GM12875 (cell line): ENCODE results near the gene GPR150.

Experiments used
- H3K4me3 ChIP-seq: one replicate; pipeline ENCODE4 v1.5.1; 2011; ENCODE audit warnings: low read depth, low read length, control low read depth
- CTCF ChIP-seq: IDR thresholded peaks from 2 replicates; pipeline ENCODE4 v1.5.1; 2011; ENCODE audit warnings: low read depth, mild to moderate bottlenecking, control low read depth, inconsistent platforms, low read length, moderate library complexity, borderline replicate concordance; ENCODE audit not compliant: insufficient read depth

Gene GPR150

GRCh38 chr5:95649842-95650620, 30.1 kb downstream of the GPR150 start:
- TF ChIP-seq CTCF, result no peak
- H3K4me3 ChIP-seq, result no peak overlapping the region

GRCh38 chr5:95652849-95653248, 33.0 kb downstream of the GPR150 start:
- no peak for TF ChIP-seq CTCF
- H3K4me3 ChIP-seq, result no peak overlapping the region

GRCh38 chr5:95654196-95654595, 34.3 kb downstream of the GPR150 start:
- H3K4me3 ChIP-seq, result no peak overlapping the region
- no peak for TF ChIP-seq CTCF

GRCh38 chr5:95655575-95655974, 35.7 kb downstream of the GPR150 start:
- TF ChIP-seq CTCF, result no peak
- H3K4me3 ChIP-seq, result no peak overlapping the region

- TF ChIP-seq CTCF, result no peak
These were observed 40.2 kb downstream of the GPR150 start for GRCh38 chr5:95660060-95660459.

GRCh38 chr5:95662946-95663345, 43.1 kb downstream of the GPR150 start:
- no peak overlapping the region for H3K4me3 ChIP-seq
- no peak for TF ChIP-seq CTCF

More at GRCh38 chr5:95660060-95660459, 40.2 kb downstream of the GPR150 start:
- no peak overlapping the region for H3K4me3 ChIP-seq

GRCh38 chr5:95664204-95664786, 44.4 kb downstream of the GPR150 start:
- H3K4me3 ChIP-seq, result no peak overlapping the region
- peak; percentile 50; the same call in 1 of the 2 replicates for TF ChIP-seq CTCF
